HG03575 (cell line): ENCODE results near the gene AUNIP.

Experiments
- ATAC-seq: cut with Tn5 transposase; IDR thresholded peaks from one replicate; pipeline ENCODE4 v1.9.1; 2021; ENCODE audit not compliant: unreplicated experiment, insufficient number of reproducible peaks, low FRiP score; ENCODE audit errors: extremely low read depth

The AUNIP gene

DNA sequence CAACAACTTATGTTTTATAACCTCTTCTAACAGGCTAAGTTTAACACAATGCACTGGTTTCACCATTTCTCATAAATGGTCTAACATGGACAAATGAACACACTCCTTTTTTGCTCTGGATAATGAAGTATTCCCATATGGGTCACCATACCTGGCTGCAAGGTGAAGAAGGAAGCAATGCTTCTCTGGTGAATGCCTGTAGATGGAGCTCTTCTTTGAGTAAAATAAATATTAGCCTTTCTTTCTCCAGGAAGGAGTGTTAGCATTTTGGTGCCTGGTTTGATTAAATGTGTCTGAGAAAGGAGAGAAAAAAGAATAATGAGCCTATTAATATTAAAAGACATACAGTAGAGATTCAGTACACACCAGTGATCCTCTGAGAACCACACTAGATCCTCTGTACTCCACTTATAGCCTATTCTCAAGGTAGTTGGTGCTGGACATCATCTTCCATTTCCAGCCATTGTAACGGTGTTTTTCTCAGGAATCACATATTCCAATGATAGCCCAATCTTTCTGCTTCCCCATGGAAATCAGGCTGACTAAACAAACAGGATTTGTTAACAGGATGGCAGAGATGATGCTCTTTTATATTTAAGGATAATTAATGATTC, 21.9 kb downstream of the AUNIP start:
- no peak for ATAC-seq

DNA sequence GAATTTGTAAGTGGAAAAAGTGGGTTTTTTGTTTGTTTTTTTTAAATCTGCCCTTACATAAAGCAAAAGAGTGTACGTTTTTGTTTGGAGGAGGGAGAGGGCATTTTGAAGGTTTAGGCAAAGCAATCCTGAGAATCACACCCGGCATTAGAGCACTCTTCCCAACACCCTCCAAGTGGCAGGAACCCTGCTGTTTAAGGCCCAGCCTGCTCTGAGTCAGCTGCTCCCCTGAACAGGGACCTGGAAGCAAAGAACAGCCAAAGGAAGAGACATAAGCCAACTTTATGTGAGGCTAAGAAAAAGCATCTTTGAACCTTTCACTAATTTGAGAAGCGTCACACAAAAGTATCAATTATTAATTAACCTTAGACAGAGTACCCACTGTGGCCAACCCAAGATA, 22.6 kb downstream of the AUNIP start:
- ATAC-seq, result no peak

GRCh38 chr1:25834894-25835293, 24.4 kb downstream of the AUNIP start:
- no peak for ATAC-seq

DNA sequence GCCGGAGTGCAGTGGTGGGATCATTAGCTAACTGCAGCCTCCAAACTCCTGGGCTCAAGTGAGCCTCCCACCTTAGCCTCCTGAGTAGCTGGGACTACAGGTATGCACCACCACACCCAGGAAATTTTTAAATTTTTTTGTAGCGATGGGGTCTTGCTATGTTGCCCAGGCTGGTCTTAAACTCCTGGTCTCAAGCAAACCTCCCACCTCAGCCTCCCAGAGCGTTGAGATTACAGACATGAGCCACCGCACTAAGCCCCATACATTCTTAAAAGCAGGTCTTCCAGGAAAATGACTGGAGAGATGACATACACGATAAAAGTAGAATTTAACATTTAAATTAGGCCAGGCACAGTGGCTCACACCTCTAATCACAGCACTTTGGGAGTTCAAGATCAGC, 26.1 kb downstream of the AUNIP start:
- ATAC-seq, result no peak

- ATAC-seq, result no peak
Observed at GRCh38 chr1:25832336-25833037, 26.8 kb downstream of the AUNIP start.

- ATAC-seq, result no peak
Observed at GRCh38 chr1:25831569-25832196, 27.6 kb downstream of the AUNIP start.

DNA sequence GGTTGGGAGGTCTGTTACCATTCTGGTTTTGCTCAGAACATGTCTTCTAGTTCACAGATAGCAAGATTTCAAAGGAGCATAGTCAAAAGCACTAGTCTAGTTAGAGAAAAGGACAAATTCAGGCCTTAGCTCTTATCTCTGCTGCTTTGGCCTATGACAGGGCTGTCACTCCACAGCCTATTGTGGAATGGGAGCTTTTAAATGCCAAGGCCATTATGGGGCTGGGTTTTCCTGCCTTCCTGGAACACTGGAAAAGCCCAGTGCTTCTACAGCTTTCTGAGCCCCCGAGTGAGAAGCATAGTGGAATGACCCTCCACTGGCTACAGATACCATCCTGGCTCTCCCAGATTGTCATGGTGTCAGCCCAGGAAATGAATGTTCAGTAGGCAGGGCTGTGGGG, 30.2 kb downstream of the AUNIP start:
- ATAC-seq, result no peak

DNA sequence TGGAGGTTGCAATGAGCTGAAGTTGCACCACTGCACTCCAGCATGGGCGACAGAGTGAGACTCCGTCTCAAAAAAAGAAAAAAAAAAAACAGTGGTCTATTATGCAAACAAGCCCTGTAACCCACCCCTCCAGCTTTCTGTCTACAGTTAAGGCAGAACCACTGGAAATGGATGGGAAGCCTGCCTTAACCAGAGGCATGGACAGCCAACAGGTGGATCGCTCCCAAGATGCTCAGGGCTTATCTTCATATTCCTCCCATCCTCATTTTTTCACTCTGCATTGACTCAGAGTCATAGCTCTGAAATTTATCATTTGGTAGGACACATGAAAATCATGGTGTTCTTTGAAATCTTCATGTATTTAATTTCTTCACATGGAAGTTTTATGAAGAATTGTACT, 30.8 kb downstream of the AUNIP start:
- ATAC-seq, result no peak

DNA sequence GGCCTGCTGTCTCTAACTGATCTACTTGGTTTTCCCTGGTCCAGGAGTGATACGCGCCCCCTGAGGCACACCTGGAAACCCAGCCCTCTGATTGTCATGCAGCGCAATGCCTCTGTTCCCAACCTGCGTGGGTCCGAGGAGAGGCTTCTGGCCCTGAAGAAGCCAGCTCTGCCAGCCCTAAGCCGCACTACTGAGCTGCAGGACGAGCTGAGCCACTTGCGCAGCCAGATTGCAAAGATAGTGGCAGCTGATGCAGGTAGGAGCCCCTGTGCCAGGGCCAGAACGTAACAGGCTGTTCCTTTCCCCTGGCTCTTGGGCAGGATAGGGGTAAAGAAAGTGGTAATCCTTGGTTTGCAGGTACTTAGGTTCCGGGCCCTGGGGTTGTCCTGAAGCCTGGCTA, 32.7 kb downstream of the AUNIP start:
- no peak for ATAC-seq

- ATAC-seq, result no peak
Observed at GRCh38 chr1:25825605-25826004, 33.7 kb downstream of the AUNIP start.

DNA sequence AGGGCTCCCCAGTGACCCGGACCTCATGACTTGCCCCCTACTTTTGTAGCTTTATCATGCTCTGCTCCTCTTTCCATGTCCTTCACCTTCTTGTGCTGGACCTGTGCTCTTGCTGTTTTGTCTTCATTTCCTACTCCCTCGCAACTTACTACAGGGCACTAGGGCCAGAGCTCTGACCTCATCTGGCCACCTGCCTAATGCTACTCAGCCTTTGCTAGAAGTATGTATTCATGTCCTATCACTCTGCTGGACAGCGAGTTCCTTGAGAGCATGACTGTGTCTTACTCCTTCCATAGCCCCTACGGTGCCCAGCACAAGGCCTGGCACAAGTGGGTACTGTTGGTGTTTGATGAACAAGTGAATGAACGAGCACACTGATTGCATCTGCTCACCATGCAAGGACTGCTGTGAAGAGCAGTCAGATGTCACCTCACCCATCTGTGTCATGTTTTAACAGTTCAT, 37.6 kb downstream of the AUNIP start:
- ATAC-seq, result no peak

GRCh38 chr1:25821112-25821476, 38.2 kb downstream of the AUNIP start:
- no peak for ATAC-seq

GRCh38 chr1:25820247-25821111, 38.8 kb downstream of the AUNIP start:
- no peak for ATAC-seq

GRCh38 chr1:25819491-25820246, 39.6 kb downstream of the AUNIP start, which contains the start of gene MTFR1L:
Gene MTFR1L (plus strand): TSS chr1:25819954. CDS start chr1:25823105, 3,151 bp downstream.
- no peak for ATAC-seq

DNA sequence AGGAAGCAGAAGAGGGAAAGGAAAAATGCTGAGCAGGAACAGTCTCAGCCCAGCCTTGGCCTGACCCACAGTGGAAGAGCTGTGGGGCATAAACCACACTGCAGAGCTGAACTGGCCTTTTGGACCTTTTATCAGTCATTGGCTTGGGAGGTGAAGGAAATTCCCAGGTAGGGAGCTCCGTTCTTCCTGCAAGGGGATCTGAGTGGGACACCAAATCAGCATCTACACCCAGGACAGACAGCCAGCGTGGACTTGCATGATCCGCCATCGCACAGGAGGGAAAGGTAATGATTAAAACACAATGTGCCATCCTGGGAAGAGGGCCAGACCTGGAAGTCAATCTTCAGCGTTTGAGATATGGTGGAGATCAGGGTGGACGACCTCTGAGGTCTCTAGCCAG, 40.7 kb downstream of the AUNIP start:
- ATAC-seq, result no peak

- no peak for ATAC-seq
Observed at GRCh38 chr1:25817840-25818501, 41.3 kb downstream of the AUNIP start.

DNA sequence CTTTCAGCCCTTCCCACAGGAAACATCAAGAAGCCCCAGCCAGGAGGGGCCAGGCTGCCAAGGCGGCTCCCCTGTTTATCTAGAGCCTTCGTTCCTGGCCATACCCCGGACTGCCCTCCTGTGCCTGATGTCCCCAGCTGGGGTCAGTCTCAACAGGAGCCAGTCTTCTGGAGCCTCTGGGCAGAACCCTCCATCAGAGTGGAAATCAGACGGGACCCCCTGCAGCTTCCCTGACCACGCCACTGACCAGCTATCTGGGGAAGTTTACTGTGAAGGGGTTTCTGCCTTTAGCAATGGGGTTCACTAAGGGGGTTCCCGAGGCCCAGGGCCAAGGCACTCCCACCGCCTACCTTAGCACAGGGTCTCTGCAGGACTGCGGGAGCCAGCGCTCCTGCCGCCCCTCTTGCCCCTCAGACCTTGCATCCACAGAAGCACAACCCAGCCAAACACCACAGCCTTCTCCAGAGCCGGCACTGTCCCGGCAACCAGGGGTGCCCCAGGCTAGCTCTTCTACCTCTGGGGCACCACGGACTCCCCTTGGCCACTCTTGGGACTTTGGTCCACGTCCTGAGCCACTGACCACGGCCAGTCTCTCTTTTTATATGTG, 43.0 kb downstream of the AUNIP start:
- no peak for ATAC-seq
